GM19035 (cell line): Measurements from ENCODE around the gene CHD1L.
"Not testable (repeated sequence)": the region's sequence is repeated elsewhere in the genome, so short reads cannot be mapped to it uniquely, and the experiment has no call there.

Experiments
- ATAC-seq: cut with Tn5 transposase; IDR thresholded peaks from one replicate; pipeline ENCODE4 v1.9.1; 2021; ENCODE audit not compliant: unreplicated experiment

Gene CHD1L

GRCh38 chr1:147264158-147264768 is 21.8 kb downstream of the CHD1L start:
- ATAC-seq: no peak

DNA sequence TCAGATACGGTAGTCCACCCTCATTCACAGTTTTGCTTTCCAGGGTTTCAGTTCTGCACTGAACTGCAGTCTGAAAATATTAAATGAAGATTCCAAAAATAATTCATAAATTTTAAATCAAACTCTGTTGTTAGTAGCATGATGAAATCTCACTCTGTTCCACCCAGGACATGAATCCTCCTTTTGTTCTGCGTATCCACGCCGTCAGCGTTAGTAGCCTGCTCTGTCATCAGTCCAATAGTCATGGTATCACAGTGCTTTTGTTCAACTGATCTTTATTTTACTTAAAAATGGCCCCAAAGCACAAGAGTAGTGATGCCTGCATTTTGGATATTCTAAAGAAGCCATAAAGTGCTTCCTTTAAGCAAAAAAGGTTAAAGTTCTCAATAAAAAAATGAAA is 23.9 kb downstream of the CHD1L start:
- ATAC-seq: no peak

DNA sequence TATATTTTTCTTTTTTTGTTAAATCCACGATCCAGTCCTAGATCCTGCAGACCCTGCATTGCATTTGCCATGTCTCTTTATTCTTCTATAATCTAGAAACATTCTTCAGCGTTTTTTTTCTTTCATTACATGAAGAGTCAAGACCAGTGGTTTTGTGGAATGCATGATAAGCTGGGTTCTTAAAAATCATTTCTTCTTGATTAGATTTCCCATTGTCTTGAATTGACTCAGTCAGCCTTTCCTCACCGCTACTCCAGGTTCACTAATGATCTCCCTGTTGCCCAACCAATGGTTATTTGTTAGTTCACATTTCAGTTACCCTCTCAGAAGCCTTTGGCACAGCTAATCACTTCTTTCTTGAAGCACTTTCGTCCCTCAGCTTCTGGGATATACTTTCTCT is 25.2 kb downstream of the CHD1L start:
- no peak for ATAC-seq

DNA sequence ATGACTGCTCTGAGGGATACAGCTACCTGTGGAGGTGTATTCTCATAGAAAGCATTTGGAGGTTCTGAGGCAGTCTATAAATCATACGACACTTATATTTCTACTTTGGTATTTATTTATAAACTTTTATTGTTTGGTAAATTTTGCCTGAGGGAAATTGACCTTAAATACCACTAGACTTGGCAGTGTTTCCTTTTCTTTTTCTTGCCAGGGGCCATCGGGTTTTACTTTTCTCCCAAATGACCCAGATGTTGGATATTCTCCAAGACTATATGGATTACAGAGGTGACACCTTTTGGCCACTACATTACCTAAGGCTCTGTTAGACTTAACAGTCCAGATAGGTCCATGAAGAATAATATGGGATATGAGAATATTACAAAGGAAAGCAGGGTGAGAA is 28.2 kb downstream of the CHD1L start:
- ATAC-seq: no peak

DNA sequence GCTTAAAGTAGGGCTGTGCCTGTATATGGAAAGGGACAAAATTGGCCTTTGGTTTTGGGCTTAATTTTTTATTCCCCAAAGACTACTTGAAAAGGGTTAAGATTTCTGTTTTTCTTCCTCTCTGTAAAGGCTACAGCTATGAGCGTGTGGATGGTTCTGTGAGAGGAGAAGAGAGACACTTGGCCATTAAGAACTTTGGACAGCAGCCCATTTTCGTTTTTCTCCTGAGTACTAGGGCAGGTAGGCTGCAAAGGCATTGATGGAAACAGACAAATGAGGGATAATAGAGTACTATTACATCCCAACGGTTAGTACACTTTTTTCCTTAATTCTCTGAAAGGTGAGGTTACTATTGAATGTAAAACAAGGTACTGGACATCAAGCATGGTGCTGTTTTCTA is 29.6 kb downstream of the CHD1L start:
- no peak for ATAC-seq

GRCh38 chr1:147273409-147274336 is 31.2 kb downstream of the CHD1L start:
- ATAC-seq: no peak

- ATAC-seq: no peak
These were observed 39.5 kb downstream of the CHD1L start for GRCh38 chr1:147281950-147282349.

- no peak for ATAC-seq
These were observed 40.5 kb downstream of the CHD1L start for GRCh38 chr1:147283011-147283410.

DNA sequence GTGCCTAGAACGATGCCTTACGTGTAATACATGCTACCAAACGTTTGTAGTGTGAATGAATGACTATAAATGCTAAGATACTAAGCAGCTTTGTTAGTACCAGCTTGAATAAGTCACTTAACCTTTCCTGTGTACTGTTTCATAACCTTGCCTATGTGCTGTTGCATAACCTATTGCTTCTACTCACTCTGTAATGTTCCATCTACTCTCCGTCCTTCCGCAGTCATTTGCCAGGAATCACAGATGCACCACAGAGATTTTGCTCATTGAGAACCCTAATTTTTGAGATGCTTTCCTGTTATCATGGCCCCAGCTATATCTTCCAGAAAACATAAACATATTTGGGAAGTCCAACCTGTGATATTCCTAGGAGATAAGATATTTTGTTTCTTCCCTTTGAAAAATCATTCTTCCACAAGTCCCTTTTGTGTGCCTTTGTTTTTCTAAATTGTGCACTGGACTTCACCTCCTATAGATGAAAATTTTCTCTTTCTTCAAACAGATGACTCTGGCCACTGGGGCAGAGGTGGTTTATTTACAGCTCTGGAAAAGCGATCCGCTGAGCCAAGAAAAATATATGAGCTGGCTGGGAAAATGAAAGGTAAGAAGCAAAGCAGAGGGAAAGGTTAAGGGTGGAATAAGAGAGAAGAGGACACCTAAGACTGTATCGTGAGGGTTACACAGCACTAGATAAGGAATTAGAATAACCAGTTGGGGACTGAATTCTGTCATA is 44.8 kb downstream of the CHD1L start:
- no peak for ATAC-seq

GRCh38 chr1:147292012-147292411 is 49.5 kb downstream of the CHD1L start:
- ATAC-seq: no peak

GRCh38 chr1:147292631-147293251 is 50.3 kb downstream of the CHD1L start:
- ATAC-seq: no peak

GRCh38 chr1:147297438-147297837 is 55.0 kb downstream of the CHD1L start:
- no peak for ATAC-seq

- ATAC-seq: not testable (repeated sequence)
These were observed 63.3 kb downstream of the CHD1L start for GRCh38 chr1:147305803-147306202.

DNA sequence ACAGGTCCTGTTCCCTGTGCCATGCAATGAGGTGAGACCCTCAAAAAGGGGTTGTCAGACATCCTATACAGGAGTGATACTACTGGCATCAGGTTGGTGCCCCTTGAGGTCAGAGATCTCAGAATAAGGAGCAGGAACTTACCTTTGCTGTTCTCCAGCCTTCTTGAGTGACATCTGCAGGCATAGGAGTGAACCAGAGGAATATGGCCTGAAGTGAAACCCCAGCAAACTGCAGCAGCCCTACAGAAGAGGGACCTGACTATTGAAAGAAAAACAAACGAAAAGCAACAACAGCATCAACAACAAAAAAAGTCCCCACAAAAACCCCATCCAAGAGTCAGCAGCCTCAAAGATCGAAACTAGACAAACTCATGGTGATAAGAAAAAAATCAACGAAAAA is 74.5 kb downstream of the CHD1L start:
- no peak for ATAC-seq

DNA sequence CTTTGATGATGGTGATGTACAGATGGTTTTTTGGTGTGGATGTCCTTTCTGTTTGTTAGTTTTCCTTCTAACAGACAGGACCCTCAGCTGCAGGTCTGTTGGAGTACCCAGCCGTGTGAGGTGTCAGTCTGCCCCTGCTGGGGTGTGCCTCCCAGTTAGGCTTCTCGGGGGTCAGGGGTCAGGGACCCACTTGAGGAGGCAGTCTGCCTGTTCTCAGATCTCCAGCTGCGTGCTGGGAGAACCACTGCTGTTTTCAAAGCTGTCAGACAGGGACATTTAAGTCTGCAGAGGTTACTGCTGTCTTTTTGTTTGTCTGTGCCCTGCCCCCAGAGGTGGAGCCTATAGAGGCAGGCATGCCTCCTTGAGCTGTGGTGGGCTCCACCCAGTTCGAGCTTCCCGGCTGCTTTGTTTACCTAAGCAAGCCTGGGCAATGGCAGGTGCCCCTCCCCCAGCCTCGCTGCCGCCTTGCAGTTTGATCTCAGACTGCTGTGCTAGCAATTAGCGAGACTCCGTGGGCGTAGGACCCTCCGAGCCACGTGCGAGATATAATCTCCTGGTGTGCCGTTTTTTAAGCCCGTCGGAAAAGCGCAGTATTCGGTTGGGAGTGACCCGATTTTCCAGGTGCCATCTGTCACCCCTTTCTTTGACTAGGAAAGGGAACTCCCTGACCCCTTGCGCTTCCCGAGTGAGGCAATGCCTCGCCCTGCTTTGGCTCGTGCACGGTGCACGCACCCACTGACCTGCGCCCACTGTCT is 84.6 kb downstream of the CHD1L start:
- not testable (repeated sequence) for ATAC-seq

GRCh38 chr1:147334292-147334691 is 91.8 kb downstream of the CHD1L start:
- no peak for ATAC-seq

DNA sequence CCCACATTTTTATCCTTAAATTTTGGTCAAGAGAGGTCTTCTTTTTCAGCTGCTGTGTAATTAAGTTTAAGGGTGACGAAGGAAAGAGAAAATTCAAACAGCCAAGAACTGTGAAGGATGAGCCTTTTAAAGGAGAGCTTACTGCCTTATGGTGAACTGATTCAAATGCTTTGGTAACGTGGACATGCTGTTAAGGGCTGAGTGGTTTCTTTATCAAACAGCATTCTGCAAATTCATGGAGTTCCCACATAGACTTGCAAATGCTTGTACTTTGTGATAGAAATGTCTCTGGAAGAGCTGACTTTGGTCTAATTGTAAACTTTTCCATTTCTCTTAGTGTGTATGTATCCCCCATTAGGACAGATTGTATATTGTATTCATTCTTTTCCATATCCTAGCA is 93.8 kb downstream of the CHD1L start:
- ATAC-seq: no peak

DNA sequence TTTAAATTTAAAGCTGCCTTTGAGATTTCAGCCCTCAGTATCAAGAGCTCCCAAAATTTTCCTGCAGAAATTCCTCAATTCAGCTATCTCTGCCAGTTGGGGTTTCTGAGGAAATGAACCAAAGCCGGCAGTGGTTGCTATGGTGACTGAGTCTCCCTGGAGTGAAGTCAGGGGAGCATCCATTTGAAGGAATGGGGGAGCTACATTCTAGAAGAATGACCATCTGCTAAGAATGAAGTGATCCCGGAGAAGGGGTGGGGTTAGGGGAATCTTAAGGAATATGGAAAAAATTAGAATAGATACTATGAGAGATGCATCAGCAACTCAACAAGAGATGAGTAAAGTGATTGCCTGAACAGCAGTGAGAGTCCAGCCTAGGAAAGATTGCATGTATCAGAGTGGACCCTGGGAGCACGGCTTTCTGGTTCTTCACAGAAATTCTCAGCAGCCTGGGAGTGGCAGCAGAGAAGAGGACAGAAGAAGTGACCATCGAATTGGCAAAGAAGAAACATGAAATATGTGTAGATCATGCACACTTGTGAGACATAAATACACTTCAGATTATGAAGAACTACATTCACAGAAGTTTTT is 94.7 kb downstream of the CHD1L start:
- no peak for ATAC-seq

DNA sequence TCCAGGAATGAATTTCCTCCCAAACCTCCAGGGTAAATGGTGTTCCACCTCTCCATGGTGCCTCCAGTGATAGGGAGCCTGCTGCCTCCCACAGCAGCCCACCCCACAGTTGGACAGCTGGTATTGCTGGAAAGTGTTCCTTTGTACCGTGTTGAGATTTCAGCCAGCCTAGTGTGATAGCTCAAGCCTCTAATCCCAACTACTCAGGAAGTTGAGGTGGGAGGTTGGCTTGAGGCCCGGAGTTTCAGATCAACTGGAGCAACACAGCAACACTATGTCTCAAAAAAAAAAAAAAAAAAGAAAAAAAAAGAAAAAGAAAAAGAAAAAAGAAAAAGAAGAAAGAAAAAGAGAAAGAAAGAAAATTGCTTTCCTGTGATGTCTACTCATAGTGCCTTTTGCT is 96.1 kb downstream of the CHD1L start:
- ATAC-seq: no peak

- ATAC-seq: no peak
These were observed 98.8 kb downstream of the CHD1L start for GRCh38 chr1:147341246-147341645.
